ENCODE results near the gene NCOR2.
"Not testable (repeated sequence)": the region's sequence is repeated elsewhere in the genome, so short reads cannot be mapped to it uniquely, and the experiment has no call there.

The NCOR2 gene

DNA sequence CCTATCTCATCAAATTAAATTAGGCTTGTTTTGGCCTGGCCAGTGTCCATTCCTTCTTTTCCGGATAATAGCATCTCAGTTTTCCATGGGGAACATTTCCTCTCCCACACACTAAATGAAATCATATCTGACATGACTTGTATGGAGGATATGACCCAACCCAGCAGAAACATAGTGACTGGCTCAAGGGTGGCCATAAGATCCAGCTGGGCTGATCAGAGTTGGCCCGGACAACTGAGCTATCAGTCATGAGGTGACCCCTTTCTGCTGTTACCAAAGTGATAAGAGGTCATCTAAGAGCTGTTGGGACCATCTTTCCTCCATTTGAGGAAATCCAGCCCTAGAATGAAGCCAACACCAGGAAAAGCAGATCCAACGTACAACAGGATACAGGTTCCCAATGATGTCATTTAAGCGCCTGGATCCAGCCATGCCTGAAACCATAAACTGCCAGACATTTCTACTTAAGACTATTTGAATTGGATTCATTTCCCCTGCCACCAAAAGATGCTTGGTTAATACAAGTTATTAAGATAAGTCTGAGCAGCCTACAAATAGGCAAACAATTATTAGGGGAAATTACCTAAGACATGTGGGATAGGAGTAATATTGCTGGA, 20.7 kb upstream of the NCOR2 start:
- Histone ChIP-seq H3K27me3 (ENCODE audit: control insufficient read depth in 1 of 2, insufficient read depth in 2 of 2, low read length in 2 of 2) (no peaks in the 10 kb centered on the region), H3K9me3 (ENCODE audit: control insufficient read depth in 2 of 2, low read length in 2 of 2) (peaks cover 0 to 9% of the 10 kb centered on the region in 2 donors), H3K9ac (ENCODE audit: low read length in 2 of 2) (no peak overlapping the region), H3K4me1 (ENCODE audit: control insufficient read depth, insufficient read depth, low read length) (peaks cover 3% of the 10 kb centered on the region), H3K36me3 (ENCODE audit: control insufficient read depth in 2 of 2, insufficient read depth in 2 of 2, low read length in 2 of 2) (no peaks in the 10 kb centered on the region), H3K4me3 (ENCODE audit: low read length in 2 of 2) (no peak overlapping the region), H3K27ac (ENCODE audit: low read length) (no peak overlapping the region)

DNA sequence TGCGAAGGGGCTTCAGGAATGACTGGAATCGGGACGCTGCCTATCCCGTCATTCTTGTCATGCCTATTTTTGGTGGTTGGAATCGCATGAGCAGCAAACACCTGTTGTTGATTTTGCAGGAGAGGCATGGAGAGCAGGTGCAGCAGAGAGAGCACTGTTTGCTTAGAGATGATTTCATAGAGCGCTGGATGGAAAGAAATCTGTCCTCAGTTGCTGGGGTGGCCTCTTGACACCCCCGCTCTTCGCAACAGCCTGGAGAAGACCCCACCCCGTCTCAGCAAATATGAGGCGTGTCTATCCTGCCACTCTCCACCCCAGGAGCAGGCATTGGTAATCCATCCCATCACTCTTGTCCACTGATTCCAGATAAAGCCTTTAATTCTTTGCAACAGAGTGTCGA, 19.3 kb upstream of the NCOR2 start:
- Histone ChIP-seq H3K4me3 (ENCODE audit: low read length in 2 of 2) (no peak overlapping the region), H3K9ac (ENCODE audit: low read length in 2 of 2) (no peak overlapping the region), H3K27ac (ENCODE audit: low read length) (no peak overlapping the region)

DNA sequence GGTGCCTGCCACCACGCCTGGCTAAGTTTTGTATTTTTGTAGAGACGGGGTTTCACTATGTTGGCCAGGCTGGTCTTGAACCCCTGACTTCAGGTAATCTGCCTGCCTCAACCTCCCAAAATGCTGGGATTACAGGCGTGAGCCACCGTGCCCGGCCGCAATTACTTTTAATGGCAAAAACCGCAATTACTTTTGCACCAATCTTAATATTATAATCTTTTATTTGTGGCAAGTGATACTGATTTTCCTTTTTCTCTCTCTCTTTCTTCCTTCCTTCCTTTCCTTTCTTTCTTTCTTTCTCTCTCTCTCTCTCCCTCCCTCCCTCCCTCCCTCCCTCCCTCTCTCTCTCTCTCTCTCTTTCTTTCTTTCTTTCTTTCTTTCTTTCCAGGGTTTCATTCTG, 17.1 kb upstream of the NCOR2 start:
- not testable (repeated sequence) for H3K9me3 ChIP-seq (ENCODE audit: control insufficient read depth in 2 of 2, low read length in 2 of 2); H3K27me3 ChIP-seq (ENCODE audit: control insufficient read depth in 1 of 2, insufficient read depth in 2 of 2, low read length in 2 of 2); H3K4me3 ChIP-seq (ENCODE audit: low read length in 2 of 2); H3K4me1 ChIP-seq (ENCODE audit: control insufficient read depth, insufficient read depth, low read length); H3K36me3 ChIP-seq (ENCODE audit: control insufficient read depth in 2 of 2, insufficient read depth in 2 of 2, low read length in 2 of 2); H3K9ac ChIP-seq (ENCODE audit: low read length in 2 of 2); H3K27ac ChIP-seq (ENCODE audit: low read length)

More for the DNA sequence above, 19.3 kb upstream of the NCOR2 start:
- peaks cover 0 to 9% of the 10 kb centered on the region in 2 donors for H3K9me3 ChIP-seq (ENCODE audit: control insufficient read depth in 2 of 2, low read length in 2 of 2)
- peaks cover 3% of the 10 kb centered on the region for H3K4me1 ChIP-seq (ENCODE audit: control insufficient read depth, insufficient read depth, low read length)
- H3K36me3 ChIP-seq (ENCODE audit: control insufficient read depth in 2 of 2, insufficient read depth in 2 of 2, low read length in 2 of 2) = no peaks in the 10 kb centered on the region
- no peaks in the 10 kb centered on the region for H3K27me3 ChIP-seq (ENCODE audit: control insufficient read depth in 1 of 2, insufficient read depth in 2 of 2, low read length in 2 of 2)

DNA sequence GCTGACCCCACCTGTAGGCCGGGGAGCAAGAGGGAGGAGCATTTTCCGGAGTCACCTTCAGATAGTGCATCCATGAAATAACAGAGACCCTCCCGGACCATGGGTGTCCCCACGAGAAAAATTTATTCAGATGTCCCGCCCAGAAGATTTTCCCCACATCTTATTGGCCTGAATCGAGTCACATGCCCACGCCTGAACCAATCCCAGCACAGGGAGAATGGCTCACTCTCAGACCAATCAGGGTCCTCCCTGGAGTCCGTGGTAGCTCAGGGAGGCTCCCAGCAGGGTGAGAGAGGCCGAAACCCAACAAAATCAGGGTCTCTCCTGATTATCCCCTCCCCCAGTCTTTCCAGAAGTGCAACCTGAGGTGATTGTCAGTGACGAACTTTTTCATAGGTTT, 16.4 kb upstream of the NCOR2 start:
- no peak overlapping the region for H3K4me3 ChIP-seq (ENCODE audit: low read length in 2 of 2)
- H3K36me3 ChIP-seq (ENCODE audit: control insufficient read depth in 2 of 2, insufficient read depth in 2 of 2, low read length in 2 of 2) = no peaks in the 10 kb centered on the region
- no peak overlapping the region for H3K27ac ChIP-seq (ENCODE audit: low read length)
- peaks cover 0 to 6% of the 10 kb centered on the region in 2 donors for H3K9me3 ChIP-seq (ENCODE audit: control insufficient read depth in 2 of 2, low read length in 2 of 2)
- H3K9ac ChIP-seq (ENCODE audit: low read length in 2 of 2) = no peak overlapping the region
- H3K27me3 ChIP-seq (ENCODE audit: control insufficient read depth in 1 of 2, insufficient read depth in 2 of 2, low read length in 2 of 2) = no peaks in the 10 kb centered on the region
- peaks cover under 1% of the 10 kb centered on the region for H3K4me1 ChIP-seq (ENCODE audit: control insufficient read depth, insufficient read depth, low read length)

DNA sequence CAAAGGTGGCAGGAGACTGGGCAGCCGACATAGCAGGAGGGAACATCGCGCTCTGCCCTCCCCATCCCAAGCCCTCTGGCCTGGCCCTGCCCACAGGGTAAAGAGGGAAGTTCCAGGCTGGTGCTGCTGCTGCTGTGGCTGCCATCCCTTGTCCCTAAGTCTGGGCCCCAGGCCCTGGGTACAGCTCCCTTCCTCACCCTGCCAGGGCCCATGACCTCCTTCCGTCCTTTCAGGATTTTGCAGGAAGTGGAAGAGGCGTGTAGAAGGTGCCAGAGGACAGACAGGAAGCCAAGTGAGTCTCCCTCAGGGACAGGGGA, 14.7 kb upstream of the NCOR2 start:
- H3K4me3 ChIP-seq (ENCODE audit: low read length in 2 of 2) = no peak overlapping the region
- H3K9me3 ChIP-seq (ENCODE audit: control insufficient read depth in 2 of 2, low read length in 2 of 2) = peaks cover 0 to 7% of the 10 kb centered on the region in 2 donors
- H3K27ac ChIP-seq (ENCODE audit: low read length) = no peak overlapping the region
- no peaks in the 10 kb centered on the region for H3K27me3 ChIP-seq (ENCODE audit: control insufficient read depth in 1 of 2, insufficient read depth in 2 of 2, low read length in 2 of 2)
- no peak overlapping the region for H3K9ac ChIP-seq (ENCODE audit: low read length in 2 of 2)
- no peaks in the 10 kb centered on the region for H3K36me3 ChIP-seq (ENCODE audit: control insufficient read depth in 2 of 2, insufficient read depth in 2 of 2, low read length in 2 of 2)
- no peaks in the 10 kb centered on the region for H3K4me1 ChIP-seq (ENCODE audit: control insufficient read depth, insufficient read depth, low read length)

DNA sequence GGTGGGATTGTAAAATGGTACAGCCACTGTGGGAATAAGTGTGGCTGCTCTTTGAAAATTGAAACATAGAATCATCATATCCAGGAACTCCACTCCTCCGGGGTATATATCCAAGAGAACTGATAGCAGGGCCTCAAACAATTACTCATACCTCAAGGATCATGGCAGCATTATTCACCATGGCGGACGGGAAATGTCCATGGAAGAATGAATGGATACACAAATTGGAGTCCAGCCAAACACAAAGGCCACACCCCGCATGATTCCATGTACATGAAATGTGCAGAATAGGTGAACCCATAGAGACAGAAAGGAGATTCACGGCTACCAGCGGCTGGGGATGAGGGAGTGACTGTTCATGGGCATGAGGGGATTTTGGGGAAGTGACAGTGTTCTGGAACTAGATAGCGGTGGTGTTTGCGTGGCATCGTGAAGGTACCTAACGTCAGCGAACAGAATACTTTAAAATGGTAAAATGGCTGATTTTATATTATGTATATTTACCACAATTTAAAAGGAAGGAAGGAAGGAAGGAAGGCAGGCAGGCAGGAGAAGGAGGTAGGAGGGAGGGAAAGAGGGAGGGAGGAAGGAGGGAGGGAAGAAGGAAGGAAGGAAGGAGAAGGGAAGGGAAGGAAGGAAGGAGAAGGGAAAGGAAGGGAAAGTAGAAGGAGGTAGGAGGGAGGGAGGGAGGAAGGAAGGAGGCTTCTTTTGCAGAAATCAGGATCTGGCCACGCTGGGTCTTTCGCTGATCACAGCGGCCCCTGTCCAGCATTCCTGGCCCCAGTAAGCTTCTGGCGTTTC, 14.1 kb upstream of the NCOR2 start:
- Histone ChIP-seq H3K4me1 (ENCODE audit: control insufficient read depth, insufficient read depth, low read length) (no peaks in the 10 kb centered on the region), H3K27me3 (ENCODE audit: control insufficient read depth in 1 of 2, insufficient read depth in 2 of 2, low read length in 2 of 2) (no peaks in the 10 kb centered on the region), H3K9me3 (ENCODE audit: control insufficient read depth in 2 of 2, low read length in 2 of 2) (peaks cover 0 to 13% of the 10 kb centered on the region in 2 donors), H3K27ac (ENCODE audit: low read length) (no peak overlapping the region), H3K9ac (ENCODE audit: low read length in 2 of 2) (no peak overlapping the region), H3K4me3 (ENCODE audit: low read length in 2 of 2) (no peak overlapping the region), H3K36me3 (ENCODE audit: control insufficient read depth in 2 of 2, insufficient read depth in 2 of 2, low read length in 2 of 2) (no peaks in the 10 kb centered on the region)

DNA sequence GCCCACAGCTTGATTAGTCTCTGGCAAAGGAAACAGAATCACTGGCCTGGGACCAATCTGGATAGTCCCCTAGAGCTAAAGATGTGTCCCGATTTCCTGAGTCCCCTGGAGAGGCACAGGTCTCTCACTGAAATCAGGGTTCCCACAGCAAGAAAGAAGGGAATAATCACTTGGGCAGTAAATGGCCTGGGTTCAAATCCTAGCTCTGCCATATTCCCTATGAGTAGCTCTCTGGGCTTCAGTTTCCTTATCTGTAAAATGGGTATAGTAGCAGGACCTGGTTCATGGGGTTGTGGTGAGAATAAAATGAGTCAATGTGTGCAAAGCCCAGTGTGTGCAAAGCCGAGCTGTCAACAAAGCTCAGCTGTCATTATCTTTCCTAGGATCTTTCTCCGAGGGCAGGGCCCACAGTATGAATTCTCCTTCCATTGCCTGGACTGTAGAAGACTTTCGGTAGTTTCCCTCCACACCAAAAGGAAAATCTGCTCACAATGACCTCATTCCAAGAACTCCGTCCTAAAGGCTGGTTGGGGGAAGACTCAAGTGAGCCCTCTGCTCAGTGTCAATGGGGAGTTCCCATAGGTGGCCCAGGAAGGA, 12.6 kb upstream of the NCOR2 start:
- no peak overlapping the region for H3K9ac ChIP-seq (ENCODE audit: low read length in 2 of 2)

DNA sequence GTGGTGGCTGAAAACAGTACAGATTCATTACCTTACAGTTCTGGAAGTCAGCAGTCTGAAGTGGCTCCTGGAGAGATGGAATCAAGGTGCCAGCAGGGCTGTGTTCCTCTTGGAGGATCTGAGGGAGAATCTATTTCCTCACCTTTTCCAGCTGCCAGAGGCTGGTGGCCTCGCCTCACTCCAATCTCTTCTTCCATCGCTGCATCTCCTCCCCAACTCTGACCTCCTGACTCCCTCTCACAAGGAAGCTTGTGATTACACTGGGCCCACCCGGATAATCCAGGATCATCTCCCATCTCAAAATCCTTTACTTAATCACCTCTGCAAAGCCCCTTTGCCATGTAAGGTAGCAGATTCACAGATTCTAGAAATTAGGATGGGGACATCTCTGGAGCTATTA, 11.4 kb upstream of the NCOR2 start:
- peaks cover 0 to 13% of the 10 kb centered on the region in 2 donors for H3K9me3 ChIP-seq (ENCODE audit: control insufficient read depth in 2 of 2, low read length in 2 of 2)
- H3K4me1 ChIP-seq (ENCODE audit: control insufficient read depth, insufficient read depth, low read length) = peaks cover 4% of the 10 kb centered on the region
- H3K27me3 ChIP-seq (ENCODE audit: control insufficient read depth in 1 of 2, insufficient read depth in 2 of 2, low read length in 2 of 2) = no peaks in the 10 kb centered on the region
- no peak overlapping the region for H3K9ac ChIP-seq (ENCODE audit: low read length in 2 of 2)
- H3K4me3 ChIP-seq (ENCODE audit: low read length in 2 of 2) = no peak overlapping the region
- H3K36me3 ChIP-seq (ENCODE audit: control insufficient read depth in 2 of 2, insufficient read depth in 2 of 2, low read length in 2 of 2) = no peaks in the 10 kb centered on the region
- H3K27ac ChIP-seq (ENCODE audit: low read length) = no peak overlapping the region

More for the DNA sequence above, 12.6 kb upstream of the NCOR2 start:
- H3K36me3 ChIP-seq (ENCODE audit: control insufficient read depth in 2 of 2, insufficient read depth in 2 of 2, low read length in 2 of 2) = no peaks in the 10 kb centered on the region
- no peaks in the 10 kb centered on the region for H3K4me1 ChIP-seq (ENCODE audit: control insufficient read depth, insufficient read depth, low read length)
- H3K27me3 ChIP-seq (ENCODE audit: control insufficient read depth in 1 of 2, insufficient read depth in 2 of 2, low read length in 2 of 2) = no peaks in the 10 kb centered on the region
- no peak overlapping the region for H3K27ac ChIP-seq (ENCODE audit: low read length)
- peaks cover 0 to 13% of the 10 kb centered on the region in 2 donors for H3K9me3 ChIP-seq (ENCODE audit: control insufficient read depth in 2 of 2, low read length in 2 of 2)
- H3K4me3 ChIP-seq (ENCODE audit: low read length in 2 of 2) = no peak overlapping the region

DNA sequence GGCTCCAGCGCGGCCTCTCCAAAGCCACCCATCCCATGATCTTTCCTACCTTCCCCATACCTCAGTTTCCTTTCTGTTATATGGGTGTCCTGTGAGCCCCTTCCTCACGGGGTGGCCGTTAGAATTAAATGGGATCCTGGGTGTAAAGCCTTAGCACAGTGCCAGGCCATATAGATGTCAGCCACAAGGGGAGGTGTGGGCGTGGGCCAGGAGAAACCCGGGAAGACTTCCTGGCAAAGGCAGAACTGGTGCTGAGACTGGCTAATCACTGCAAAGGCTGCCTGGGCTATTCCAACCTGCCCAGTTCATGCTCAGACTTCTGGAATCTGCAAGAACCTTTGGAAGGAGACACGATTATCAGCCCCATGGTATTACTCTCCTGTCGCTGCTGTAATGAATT, 11.0 kb upstream of the NCOR2 start:
- Histone ChIP-seq H3K4me1 (ENCODE audit: control insufficient read depth, insufficient read depth, low read length) (peaks cover 7% of the 10 kb centered on the region), H3K9ac (ENCODE audit: low read length in 2 of 2) (no peak overlapping the region), H3K27me3 (ENCODE audit: control insufficient read depth in 1 of 2, insufficient read depth in 2 of 2, low read length in 2 of 2) (no peaks in the 10 kb centered on the region), H3K27ac (ENCODE audit: low read length) (no peak overlapping the region), H3K9me3 (ENCODE audit: control insufficient read depth in 2 of 2, low read length in 2 of 2) (peaks cover 0 to 11% of the 10 kb centered on the region in 2 donors), H3K4me3 (ENCODE audit: low read length in 2 of 2) (no peak overlapping the region), H3K36me3 (ENCODE audit: control insufficient read depth in 2 of 2, insufficient read depth in 2 of 2, low read length in 2 of 2) (no peaks in the 10 kb centered on the region)

DNA sequence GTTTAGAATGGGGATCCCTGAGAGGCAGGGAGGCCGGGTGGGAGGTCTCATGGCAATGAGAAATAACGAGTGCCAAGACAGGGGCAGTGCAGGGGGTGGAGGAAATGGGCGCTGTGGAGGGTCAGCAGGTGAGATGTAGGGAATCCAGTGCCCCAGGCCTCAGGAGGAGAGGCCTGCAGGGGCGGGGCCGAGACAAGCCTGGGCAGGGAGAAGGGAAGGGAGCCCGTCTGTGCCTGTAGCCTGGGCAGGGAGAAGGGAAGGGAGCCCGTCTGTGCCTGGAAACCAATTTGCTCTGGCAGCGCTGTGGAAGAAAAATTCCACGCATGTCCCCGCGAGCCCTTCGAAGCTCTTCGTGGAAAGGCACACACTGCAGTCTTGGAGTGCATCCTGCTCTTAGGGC, 10.6 kb upstream of the NCOR2 start:
- Histone ChIP-seq H3K9ac (ENCODE audit: low read length in 2 of 2) (no peak overlapping the region), H3K9me3 (ENCODE audit: control insufficient read depth in 2 of 2, low read length in 2 of 2) (peaks cover 0 to 11% of the 10 kb centered on the region in 2 donors), H3K27me3 (ENCODE audit: control insufficient read depth in 1 of 2, insufficient read depth in 2 of 2, low read length in 2 of 2) (no peaks in the 10 kb centered on the region), H3K4me3 (ENCODE audit: low read length in 2 of 2) (no peak overlapping the region), H3K36me3 (ENCODE audit: control insufficient read depth in 2 of 2, insufficient read depth in 2 of 2, low read length in 2 of 2) (no peaks in the 10 kb centered on the region), H3K27ac (ENCODE audit: low read length) (no peak overlapping the region), H3K4me1 (ENCODE audit: control insufficient read depth, insufficient read depth, low read length) (peaks cover 7% of the 10 kb centered on the region)

DNA sequence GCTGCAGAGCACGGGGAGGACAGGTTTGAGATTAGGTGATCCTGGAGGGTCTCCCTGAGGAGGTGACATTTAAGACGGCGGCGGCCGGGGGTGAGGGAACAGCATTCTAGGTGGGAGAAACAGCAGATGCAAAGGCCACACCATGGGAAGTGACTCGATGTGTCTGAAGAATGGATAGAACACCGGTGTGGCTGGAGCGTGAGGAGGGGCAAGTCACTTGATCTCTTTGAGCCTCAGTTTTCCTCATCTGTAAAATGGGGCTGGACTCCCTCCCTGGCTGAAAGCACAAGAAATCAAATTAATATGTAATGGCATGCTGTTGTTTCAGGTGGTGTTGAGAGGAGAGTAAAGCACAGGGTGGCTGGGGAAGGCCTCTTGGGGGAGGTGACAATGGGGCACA, 10.0 kb upstream of the NCOR2 start:
- Histone ChIP-seq H3K4me3 (ENCODE audit: low read length in 2 of 2) (no peak overlapping the region), H3K9me3 (ENCODE audit: control insufficient read depth in 2 of 2, low read length in 2 of 2) (peaks cover 0 to 11% of the 10 kb centered on the region in 2 donors), H3K27me3 (ENCODE audit: control insufficient read depth in 1 of 2, insufficient read depth in 2 of 2, low read length in 2 of 2) (no peaks in the 10 kb centered on the region), H3K4me1 (ENCODE audit: control insufficient read depth, insufficient read depth, low read length) (peaks cover 7% of the 10 kb centered on the region), H3K27ac (ENCODE audit: low read length) (no peak overlapping the region), H3K36me3 (ENCODE audit: control insufficient read depth in 2 of 2, insufficient read depth in 2 of 2, low read length in 2 of 2) (no peaks in the 10 kb centered on the region), H3K9ac (ENCODE audit: low read length in 2 of 2) (no peak overlapping the region)
